RWPE2 (cell line): ENCODE measurements around the gene MTA3.

Experiments used
- ATAC-seq: fragments of 200-7000 bp; cut with Tn5 transposase; 3 replicates; pipeline ENCODE4 v1.9.1; 2021; ENCODE audit warnings: low read depth
- DNase-seq: peaks from one replicate; pipeline ENCODE4 v3.0.0-alpha.2; 2020; ENCODE audit warnings: low spot score
- H3K27ac ChIP-seq: fragments of 450-650 bp; 2 replicates; pipeline ENCODE4 v1.5.1; 2017; ENCODE audit warnings: mild to moderate bottlenecking; ENCODE audit not compliant: poor library complexity, severe bottlenecking
- H3K27me3 ChIP-seq: fragments of 250-450 bp; sonication (Bioruptor Pico); 2 replicates; pipeline ENCODE4 v1.5.1; 2021; ENCODE audit warnings: mild to moderate bottlenecking, moderate library complexity; ENCODE audit not compliant: insufficient read depth, poor library complexity, severe bottlenecking
- H3K36me3 ChIP-seq: fragments of 250-450 bp; sonication (Bioruptor Pico); 2 replicates; pipeline ENCODE4 v1.5.1; 2020; ENCODE audit warnings: low read depth, mild to moderate bottlenecking, moderate library complexity
- H3K4me1 ChIP-seq: fragments of 250-450 bp; sonication (Bioruptor Pico); 2 replicates; pipeline ENCODE4 v1.5.1; 2021; ENCODE audit warnings: mild to moderate bottlenecking, moderate library complexity; ENCODE audit not compliant: insufficient read depth, poor library complexity, severe bottlenecking
- H3K4me3 ChIP-seq: fragments of 250-450 bp; sonication (Bioruptor Pico); 2 replicates; pipeline ENCODE4 v1.5.1; 2021; ENCODE audit warnings: mild to moderate bottlenecking, moderate library complexity; ENCODE audit not compliant: severe bottlenecking
- H3K9me3 ChIP-seq: fragments of 250-450 bp; sonication (Bioruptor Pico); 2 replicates; pipeline ENCODE4 v1.5.1; 2021; ENCODE audit warnings: mild to moderate bottlenecking, moderate library complexity; ENCODE audit not compliant: severe bottlenecking
- TF ChIP-seq, protein P1 (sequence below): fragments of 450-650 bp; IDR thresholded peaks from one replicate; pipeline ENCODE4 v1.5.1; 2017; ENCODE audit warnings: mild to moderate bottlenecking, moderate library complexity; ENCODE audit not compliant: poor library complexity, severe bottlenecking

Gene MTA3

DNA sequence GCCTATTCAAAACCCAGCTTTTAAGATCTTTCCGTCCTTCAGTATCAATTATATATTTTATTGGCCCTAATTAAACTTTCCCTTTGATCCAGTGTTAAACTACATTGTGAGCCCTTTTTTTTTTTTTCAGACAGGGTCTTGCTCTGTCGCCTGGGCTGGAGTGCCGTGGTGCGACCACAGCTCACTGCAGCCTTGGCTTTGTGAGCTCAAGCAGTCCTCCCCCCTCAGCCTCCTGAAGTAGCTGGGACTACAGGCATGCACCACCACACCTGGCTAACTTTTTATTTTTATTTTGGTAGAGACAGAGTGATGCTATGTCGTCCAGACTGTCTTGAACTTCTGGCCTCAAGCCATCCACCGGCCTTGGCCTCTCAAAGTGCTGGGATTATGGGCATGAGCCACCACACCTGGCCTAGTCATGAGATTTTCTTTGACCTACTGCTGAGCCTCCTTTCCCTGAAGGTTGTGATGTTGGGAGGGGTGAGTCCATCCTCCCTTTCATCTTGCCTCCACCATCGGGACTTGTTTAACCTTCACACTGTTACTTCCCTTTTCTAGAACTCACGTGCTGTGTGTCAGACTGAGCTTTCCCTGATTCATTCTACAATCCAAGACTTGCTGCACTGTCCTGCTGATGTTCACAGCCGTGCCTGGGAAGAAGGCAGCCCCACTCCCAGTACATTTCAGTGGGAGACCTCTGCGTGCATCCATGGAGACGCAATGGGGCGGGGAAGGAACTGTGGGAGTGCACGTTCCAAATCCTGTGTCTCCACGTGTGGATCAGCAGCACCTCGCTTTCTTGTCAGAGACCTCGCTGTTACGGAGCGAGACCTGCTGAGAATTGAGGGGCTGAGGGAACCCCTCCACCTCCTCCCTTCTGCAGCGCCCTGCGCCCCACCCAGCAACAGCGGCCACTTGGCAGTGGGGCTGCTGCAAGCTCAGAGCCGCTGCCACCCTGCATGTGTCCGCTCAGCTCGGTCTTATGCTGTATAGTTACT, 184.7 kb downstream of the MTA3 start:
- Histone ChIP-seq H3K27ac (no peak overlapping the region), H3K4me3 (no peak overlapping the region), H3K36me3 (no peaks in the 10 kb centered on the region), H3K9me3 (no peaks in the 10 kb centered on the region), H3K4me1 (no peaks in the 10 kb centered on the region), H3K27me3 (no peaks in the 10 kb centered on the region)
- no peak for ATAC-seq
- no peak for DNase-seq
- TF ChIP-seq, protein P1, sequence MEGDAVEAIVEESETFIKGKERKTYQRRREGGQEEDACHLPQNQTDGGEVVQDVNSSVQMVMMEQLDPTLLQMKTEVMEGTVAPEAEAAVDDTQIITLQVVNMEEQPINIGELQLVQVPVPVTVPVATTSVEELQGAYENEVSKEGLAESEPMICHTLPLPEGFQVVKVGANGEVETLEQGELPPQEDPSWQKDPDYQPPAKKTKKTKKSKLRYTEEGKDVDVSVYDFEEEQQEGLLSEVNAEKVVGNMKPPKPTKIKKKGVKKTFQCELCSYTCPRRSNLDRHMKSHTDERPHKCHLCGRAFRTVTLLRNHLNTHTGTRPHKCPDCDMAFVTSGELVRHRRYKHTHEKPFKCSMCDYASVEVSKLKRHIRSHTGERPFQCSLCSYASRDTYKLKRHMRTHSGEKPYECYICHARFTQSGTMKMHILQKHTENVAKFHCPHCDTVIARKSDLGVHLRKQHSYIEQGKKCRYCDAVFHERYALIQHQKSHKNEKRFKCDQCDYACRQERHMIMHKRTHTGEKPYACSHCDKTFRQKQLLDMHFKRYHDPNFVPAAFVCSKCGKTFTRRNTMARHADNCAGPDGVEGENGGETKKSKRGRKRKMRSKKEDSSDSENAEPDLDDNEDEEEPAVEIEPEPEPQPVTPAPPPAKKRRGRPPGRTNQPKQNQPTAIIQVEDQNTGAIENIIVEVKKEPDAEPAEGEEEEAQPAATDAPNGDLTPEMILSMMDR = no peak

DNA sequence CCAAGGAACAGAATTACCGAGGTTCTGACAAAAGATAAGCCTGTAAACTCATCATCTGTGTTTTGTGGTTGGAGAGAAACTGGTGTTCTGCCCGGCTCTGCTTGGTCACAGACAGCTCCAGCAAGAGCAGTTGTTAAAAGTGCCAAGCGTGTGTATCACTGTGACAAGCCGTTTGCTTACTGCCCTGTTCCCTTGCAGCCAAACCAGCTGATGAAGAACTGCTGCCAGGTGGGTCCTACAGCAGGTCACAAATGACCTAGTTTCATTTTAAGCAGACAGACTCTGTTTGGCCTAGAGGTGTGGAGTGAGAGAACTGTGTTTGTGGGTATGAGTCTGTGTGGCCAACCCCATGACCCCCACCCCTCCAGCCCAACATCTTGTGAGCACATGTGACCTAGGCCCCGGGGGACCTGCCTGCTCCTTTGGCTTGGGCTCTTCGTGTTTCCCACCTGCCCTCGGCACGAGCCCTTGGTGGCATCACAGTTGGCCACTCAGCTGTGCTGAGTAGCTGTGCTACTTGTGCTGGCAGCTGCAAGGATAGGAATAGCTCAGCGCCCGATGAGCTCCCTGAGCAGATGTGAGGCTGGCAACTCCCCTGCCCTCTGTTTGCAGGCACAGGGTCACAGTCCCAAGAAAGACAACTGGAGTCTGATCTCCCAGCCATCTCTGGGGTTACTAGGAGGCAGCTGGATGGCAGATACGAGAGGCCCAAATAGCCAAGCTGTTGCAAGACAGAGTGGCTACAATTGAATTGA, 185.8 kb downstream of the MTA3 start:
- Histone ChIP-seq H3K27me3 (no peaks in the 10 kb centered on the region), H3K27ac (no peak overlapping the region), H3K9me3 (no peaks in the 10 kb centered on the region), H3K4me1 (no peaks in the 10 kb centered on the region), H3K4me3 (no peak overlapping the region), H3K36me3 (no peaks in the 10 kb centered on the region)
- no peak for ATAC-seq
- TF ChIP-seq, protein P1 = no peak
- DNase-seq = no peak

GRCh38 chr2:42754776-42755140, 186.3 kb downstream of the MTA3 start:
- no peaks in the 10 kb centered on the region for H3K27me3 ChIP-seq
- TF ChIP-seq, protein P1 = no peak
- no peaks in the 10 kb centered on the region for H3K4me1 ChIP-seq

DNA sequence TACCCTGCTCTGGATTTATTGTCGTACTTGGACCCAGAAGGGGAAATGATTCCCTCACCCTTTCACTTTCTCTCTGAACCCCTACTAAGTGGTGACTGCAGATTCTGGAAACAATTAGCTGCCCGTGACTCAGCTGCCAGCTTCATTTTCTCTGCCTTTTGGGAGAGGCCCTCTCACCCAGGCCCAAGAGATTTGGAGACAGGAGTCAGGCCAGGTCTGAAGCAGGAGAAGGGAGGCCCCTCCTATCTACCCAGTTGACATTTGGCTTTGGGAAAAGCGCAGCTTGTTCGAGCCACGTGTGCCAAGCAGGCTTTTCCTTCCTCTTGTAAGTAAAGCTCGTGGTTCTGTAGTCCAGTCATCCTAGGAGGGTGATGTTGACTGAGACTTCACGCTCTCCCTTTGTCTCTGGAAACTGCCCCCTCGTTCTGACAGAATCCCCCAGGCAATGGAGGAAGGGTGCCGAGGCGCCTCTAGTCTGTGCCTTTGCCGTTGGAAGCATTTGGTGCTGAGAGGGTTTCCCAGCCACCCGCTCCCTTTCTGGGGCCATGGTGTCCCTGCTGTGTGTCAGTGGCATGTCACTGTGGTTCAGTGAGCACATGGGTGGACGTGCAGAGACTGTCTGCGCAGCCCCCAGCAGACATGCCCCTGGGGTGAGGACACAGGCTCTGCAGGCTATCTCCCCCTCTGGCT, 186.9 kb downstream of the MTA3 start:
- no peak overlapping the region for H3K4me3 ChIP-seq
- H3K27ac ChIP-seq = no peak overlapping the region
- no peaks in the 10 kb centered on the region for H3K9me3 ChIP-seq
- no peaks in the 10 kb centered on the region for H3K4me1 ChIP-seq
- H3K36me3 ChIP-seq = no peaks in the 10 kb centered on the region
- ATAC-seq (no peak), DNase-seq (no peak)
- TF ChIP-seq, protein P1 = no peak
- H3K27me3 ChIP-seq = no peaks in the 10 kb centered on the region

More at GRCh38 chr2:42754776-42755140, 186.3 kb downstream of the MTA3 start:
- DNase-seq = no peak
- ATAC-seq = no peak; the same call in 2 of the 3 replicates
- Histone ChIP-seq H3K4me3 (no peak overlapping the region), H3K36me3 (no peaks in the 10 kb centered on the region), H3K9me3 (no peaks in the 10 kb centered on the region), H3K27ac (no peak overlapping the region)
